H1 (cell line): ENCODE data around the gene PLEKHN1. TPM values are rescaled to one million over a fixed set of nuclear protein-coding genes. Genes with fewer than 3 reads are reported as not detected.

Experiments
- CHD7 ChIP-seq: fragments of 300-600 bp; sonication (generic); IDR thresholded peaks from 2 replicates; pipeline ENCODE4 v1.7.1; 2012; ENCODE audit warnings: low read length, moderate library complexity, mild to moderate bottlenecking, inconsistent platforms; ENCODE audit not compliant: insufficient replicate concordance
- NRF1 ChIP-seq: IDR thresholded peaks from 2 replicates; pipeline ENCODE4 v1.6.1; 2011; ENCODE audit warnings: mild to moderate bottlenecking, low read depth, low read length, improper control_type of control experiment
- SIX5 ChIP-seq: IDR thresholded peaks from 2 replicates; pipeline ENCODE4 v1.6.1; 2011; ENCODE audit warnings: mild to moderate bottlenecking, low read depth, low read length
- SP4 ChIP-seq: IDR thresholded peaks from 2 replicates; pipeline ENCODE4 v1.6.1; 2012; ENCODE audit warnings: low read length, inconsistent platforms
- SUZ12 ChIP-seq: fragments of 200-600 bp; sonication (generic); IDR thresholded peaks from 2 replicates; pipeline ENCODE4 v1.6.1; 2012; ENCODE audit warnings: mild to moderate bottlenecking, inconsistent platforms, low read length, moderate library complexity, mixed read lengths
- TBP ChIP-seq: IDR thresholded peaks from 2 replicates; pipeline ENCODE4 v1.6.1; 2011; ENCODE audit warnings: low read depth, low read length, improper control_type of control experiment
- polyA plus RNA-seq, 7 experiments: library from polyadenylated mRNA; depleted of rRNA in 3 of 7; stranded (reverse) in 5 of 7; unstranded in 2 of 7; fragments of >200 nt in 5 of 7; fragments of 200-250 nt in 2 of 7; gene quantifications; 1 replicate in 5 of 7; 2 replicates in 1 of 7; 4 replicates in 1 of 7; pipeline versions ENCODE4 v1.2.1 to v1.2.3, GENCODE V29; 2011 to 2013; ENCODE audit warnings: missing spikeins in 2 of 7, mixed read lengths in 2 of 7
- total RNA-seq: library from RNA; stranded (reverse); fragmentation: NEBNext Ultra II Directional; extraction: Animal tissue kit (Norgen Biotek cat#: 25700); gene quantifications from 2 replicates; pipeline ENCODE4 v1.2.1, GENCODE V29; 2021

The PLEKHN1 gene
- total and polyA plus RNA-seq, 2 of the 8 experiments (the other 6 are each of a cell fraction or from before 2014, with no cell fraction given): 0.39 to 1.5 TPM

DNA sequence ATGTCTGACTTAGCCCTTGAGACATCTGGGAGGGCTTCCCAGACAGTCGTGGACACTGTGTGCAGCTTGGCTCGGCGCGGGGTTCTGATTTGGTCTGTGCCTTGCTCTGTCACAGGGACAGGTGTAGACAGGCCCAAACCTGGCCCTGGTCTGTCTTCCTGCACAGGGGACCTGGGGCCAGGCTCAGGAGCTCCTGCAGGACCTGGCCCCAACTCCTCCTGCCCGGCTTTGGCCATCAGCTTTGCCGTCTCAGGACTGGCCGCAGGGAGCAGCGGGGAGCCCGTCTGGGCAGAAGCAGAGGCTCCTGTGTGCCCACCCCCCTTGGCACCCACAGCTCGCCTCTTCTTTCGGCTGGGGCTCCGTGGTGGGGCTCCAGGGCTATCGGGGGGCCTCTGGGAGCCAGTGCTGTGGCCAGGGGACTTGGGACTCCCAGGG, 13.9 kb downstream of the PLEKHN1 start (continued):
- TF ChIP-seq CHD7 (no peak), SIX5 (no peak), TBP (no peak), NRF1 (no peak), SP4 (no peak), SUZ12 (no peak)
